Measurements from ENCODE around the gene LYSMD2.

LYSMD2 gene

DNA sequence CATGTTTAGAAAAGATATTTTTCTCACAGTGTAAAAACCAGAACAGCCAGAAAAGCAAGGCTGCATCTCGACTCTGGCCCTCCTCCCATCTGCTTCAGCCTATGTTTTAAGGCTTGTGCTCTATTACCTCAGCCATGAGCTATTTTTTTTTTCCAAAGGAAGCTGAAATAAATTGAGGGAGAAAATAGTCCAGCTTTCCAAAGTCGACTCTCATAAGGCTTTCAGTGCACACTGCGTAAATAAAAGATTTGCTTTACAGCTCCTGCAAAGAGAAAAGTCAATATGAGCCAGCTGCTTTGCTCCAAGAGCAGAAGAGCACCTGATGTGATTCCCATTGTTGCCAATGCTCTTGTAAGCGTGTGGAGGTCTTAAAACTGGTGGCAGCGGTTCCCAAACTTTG lies 29.4 kb downstream of the LYSMD2 start:
- Histone ChIP-seq H3K4me1 (ENCODE audit: control insufficient read depth, low read depth, low read length) (no peaks in the 10 kb centered on the region), H3K27me3 (ENCODE audit: control insufficient read depth, insufficient read depth, low read length) (no peaks in the 10 kb centered on the region), H3K9ac (ENCODE audit: low read length) (no peak overlapping the region), H3K9me3 (ENCODE audit: control insufficient read depth, low read depth, low read length) (no peaks in the 10 kb centered on the region), H3K4me3 (ENCODE audit: low read length) (no peak overlapping the region), H3K27ac (ENCODE audit: low read length) (no peak overlapping the region), H3K36me3 (ENCODE audit: control insufficient read depth, low read depth, low read length) (no peaks in the 10 kb centered on the region)

- Histone ChIP-seq H3K9me3 (ENCODE audit: control insufficient read depth, low read depth, low read length) (no peaks in the 10 kb centered on the region), H3K9ac (ENCODE audit: low read length) (no peak overlapping the region), H3K4me3 (ENCODE audit: low read length) (no peak overlapping the region), H3K27ac (ENCODE audit: low read length) (no peak overlapping the region), H3K36me3 (ENCODE audit: control insufficient read depth, low read depth, low read length) (no peaks in the 10 kb centered on the region), H3K4me1 (ENCODE audit: control insufficient read depth, low read depth, low read length) (no peaks in the 10 kb centered on the region), H3K27me3 (ENCODE audit: control insufficient read depth, insufficient read depth, low read length) (no peaks in the 10 kb centered on the region)
These were observed 30.4 kb downstream of the LYSMD2 start for GRCh38 chr15:51706926-51707608.

GRCh38 chr15:51706291-51706690 lies 31.2 kb downstream of the LYSMD2 start:
- Histone ChIP-seq H3K9ac (ENCODE audit: low read length) (no peak overlapping the region), H3K4me3 (ENCODE audit: low read length) (no peak overlapping the region), H3K4me1 (ENCODE audit: control insufficient read depth, low read depth, low read length) (no peaks in the 10 kb centered on the region), H3K27me3 (ENCODE audit: control insufficient read depth, insufficient read depth, low read length) (no peaks in the 10 kb centered on the region), H3K27ac (ENCODE audit: low read length) (no peak overlapping the region), H3K9me3 (ENCODE audit: control insufficient read depth, low read depth, low read length) (no peaks in the 10 kb centered on the region), H3K36me3 (ENCODE audit: control insufficient read depth, low read depth, low read length) (no peaks in the 10 kb centered on the region)

DNA sequence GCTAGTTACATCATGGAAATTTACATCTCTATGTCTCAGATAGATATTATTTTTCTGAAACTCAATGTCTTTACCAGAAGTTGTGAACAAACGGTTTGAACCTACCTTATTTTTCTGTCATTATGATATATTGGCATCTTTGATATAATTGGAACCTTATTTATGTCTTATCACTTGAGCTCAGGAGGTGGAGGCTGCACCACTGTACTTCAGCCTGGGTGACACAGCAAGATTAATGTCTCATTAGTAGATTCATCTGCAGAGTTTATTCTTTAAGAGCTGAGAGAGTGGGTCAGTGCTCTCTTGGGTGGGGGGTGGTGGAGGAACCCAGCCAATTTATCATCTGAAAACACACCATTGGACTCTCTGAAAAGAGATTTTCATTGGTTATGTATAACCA lies 34.7 kb downstream of the LYSMD2 start:
- Histone ChIP-seq H3K27ac (ENCODE audit: low read length) (no peak overlapping the region), H3K9me3 (ENCODE audit: control insufficient read depth, low read depth, low read length) (no peaks in the 10 kb centered on the region), H3K27me3 (ENCODE audit: control insufficient read depth, insufficient read depth, low read length) (no peaks in the 10 kb centered on the region), H3K9ac (ENCODE audit: low read length) (no peak overlapping the region), H3K4me1 (ENCODE audit: control insufficient read depth, low read depth, low read length) (no peaks in the 10 kb centered on the region), H3K36me3 (ENCODE audit: control insufficient read depth, low read depth, low read length) (peaks cover 9% of the 10 kb centered on the region), H3K4me3 (ENCODE audit: low read length) (no peak overlapping the region)

DNA sequence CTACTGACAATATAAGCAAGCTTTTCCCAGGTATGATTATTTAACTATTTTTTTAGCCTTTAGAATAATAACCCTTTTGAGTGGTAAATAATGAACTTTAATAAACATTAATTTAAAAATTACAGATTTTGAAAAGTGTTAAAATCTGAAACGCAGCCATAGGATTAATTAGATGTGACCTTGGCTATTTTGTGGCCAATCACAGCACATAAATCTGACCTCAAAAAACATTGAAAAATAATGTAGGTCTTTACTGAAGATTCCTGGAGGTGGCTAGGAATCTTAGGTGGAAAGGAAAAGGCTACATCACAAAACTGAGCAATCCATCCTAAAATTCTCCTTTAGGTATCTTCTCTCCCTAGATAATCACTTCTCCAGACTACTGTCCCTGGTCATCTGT lies 38.1 kb downstream of the LYSMD2 start:
- no peak overlapping the region for H3K9ac ChIP-seq (ENCODE audit: low read length)
- H3K4me3 ChIP-seq (ENCODE audit: low read length), result no peak overlapping the region
- no peaks in the 10 kb centered on the region for H3K9me3 ChIP-seq (ENCODE audit: control insufficient read depth, low read depth, low read length)
- H3K4me1 ChIP-seq (ENCODE audit: control insufficient read depth, low read depth, low read length), result no peaks in the 10 kb centered on the region
- peaks cover 9% of the 10 kb centered on the region for H3K36me3 ChIP-seq (ENCODE audit: control insufficient read depth, low read depth, low read length)
- no peaks in the 10 kb centered on the region for H3K27me3 ChIP-seq (ENCODE audit: control insufficient read depth, insufficient read depth, low read length)
- H3K27ac ChIP-seq (ENCODE audit: low read length), result no peak overlapping the region

DNA sequence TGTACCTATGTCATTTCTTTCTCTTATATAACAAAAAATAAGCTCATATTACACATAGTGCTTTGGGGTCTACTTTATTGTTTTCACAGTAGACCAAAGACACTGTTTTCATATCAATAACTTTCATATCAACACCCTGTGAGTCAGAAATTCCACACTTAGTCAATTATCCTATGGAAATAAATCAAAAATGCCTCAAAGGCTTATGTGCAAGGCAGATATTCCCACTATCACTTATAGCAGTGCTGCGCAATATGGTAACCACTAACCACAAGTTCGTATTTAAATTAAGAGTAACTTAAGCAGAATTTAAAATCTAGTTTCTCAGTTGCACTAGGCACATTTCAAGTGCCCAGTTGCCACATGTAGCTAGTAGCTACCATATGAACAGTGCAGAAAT lies 40.3 kb downstream of the LYSMD2 start:
- Histone ChIP-seq H3K9me3 (ENCODE audit: control insufficient read depth, low read depth, low read length) (no peaks in the 10 kb centered on the region), H3K9ac (ENCODE audit: low read length) (no peak overlapping the region), H3K4me1 (ENCODE audit: control insufficient read depth, low read depth, low read length) (no peaks in the 10 kb centered on the region), H3K4me3 (ENCODE audit: low read length) (no peak overlapping the region), H3K27me3 (ENCODE audit: control insufficient read depth, insufficient read depth, low read length) (no peaks in the 10 kb centered on the region), H3K27ac (ENCODE audit: low read length) (no peak overlapping the region), H3K36me3 (ENCODE audit: control insufficient read depth, low read depth, low read length) (peaks cover 20% of the 10 kb centered on the region)

- Histone ChIP-seq H3K4me1 (ENCODE audit: control insufficient read depth, low read depth, low read length) (no peaks in the 10 kb centered on the region), H3K9ac (ENCODE audit: low read length) (no peak overlapping the region), H3K27ac (ENCODE audit: low read length) (no peak overlapping the region), H3K4me3 (ENCODE audit: low read length) (no peak overlapping the region), H3K9me3 (ENCODE audit: control insufficient read depth, low read depth, low read length) (no peaks in the 10 kb centered on the region), H3K27me3 (ENCODE audit: control insufficient read depth, insufficient read depth, low read length) (no peaks in the 10 kb centered on the region), H3K36me3 (ENCODE audit: control insufficient read depth, low read depth, low read length) (peaks cover 23% of the 10 kb centered on the region)
These were observed 40.9 kb downstream of the LYSMD2 start for GRCh38 chr15:51696566-51696965.

DNA sequence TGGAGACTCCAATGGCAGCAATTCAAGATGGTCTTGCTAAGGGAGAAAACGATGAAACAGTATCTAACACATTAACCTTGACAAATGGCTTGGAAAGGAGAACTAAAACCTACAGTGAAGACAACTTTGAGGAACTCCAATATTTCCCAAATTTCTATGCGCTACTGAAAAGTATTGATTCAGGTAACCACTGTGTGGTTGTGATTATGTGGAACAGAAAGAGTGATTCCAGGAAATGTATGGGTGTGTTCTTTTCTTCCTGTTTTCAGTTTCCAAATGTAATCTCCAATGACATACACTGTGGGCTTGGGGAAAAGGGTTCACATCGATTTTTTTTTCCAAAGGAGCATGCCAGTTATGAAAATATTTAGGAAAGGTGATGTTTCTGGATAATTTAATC lies 45.3 kb downstream of the LYSMD2 start:
- Histone ChIP-seq H3K4me3 (ENCODE audit: low read length) (no peak overlapping the region), H3K9me3 (ENCODE audit: control insufficient read depth, low read depth, low read length) (no peaks in the 10 kb centered on the region), H3K27ac (ENCODE audit: low read length) (no peak overlapping the region), H3K36me3 (ENCODE audit: control insufficient read depth, low read depth, low read length) (peaks cover 14% of the 10 kb centered on the region), H3K4me1 (ENCODE audit: control insufficient read depth, low read depth, low read length) (no peaks in the 10 kb centered on the region), H3K9ac (ENCODE audit: low read length) (no peak overlapping the region), H3K27me3 (ENCODE audit: control insufficient read depth, insufficient read depth, low read length) (no peaks in the 10 kb centered on the region)

DNA sequence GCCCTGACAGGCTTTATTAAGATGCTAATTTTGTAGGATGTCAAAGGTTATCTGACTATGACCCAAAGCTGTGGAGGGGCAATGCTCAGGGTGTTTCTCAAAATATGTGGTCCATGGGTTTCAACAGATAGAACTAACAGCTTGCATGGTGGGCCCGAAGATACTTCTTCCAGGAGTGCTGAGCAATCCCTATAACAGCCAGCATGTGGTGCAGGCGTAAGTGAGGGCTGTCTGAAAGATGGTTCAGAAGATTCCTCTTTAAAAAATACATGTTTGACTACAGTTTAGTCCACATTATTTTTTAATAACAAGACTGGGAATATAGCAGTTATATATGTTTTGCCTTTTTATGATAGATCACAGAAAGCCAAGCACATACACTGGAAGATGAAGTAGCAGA lies 48.6 kb downstream of the LYSMD2 start:
- H3K9me3 ChIP-seq (ENCODE audit: control insufficient read depth, low read depth, low read length), result no peaks in the 10 kb centered on the region
- H3K4me1 ChIP-seq (ENCODE audit: control insufficient read depth, low read depth, low read length), result no peaks in the 10 kb centered on the region
- H3K27me3 ChIP-seq (ENCODE audit: control insufficient read depth, insufficient read depth, low read length), result no peaks in the 10 kb centered on the region
- H3K27ac ChIP-seq (ENCODE audit: low read length), result no peak overlapping the region
- H3K36me3 ChIP-seq (ENCODE audit: control insufficient read depth, low read depth, low read length), result peaks cover 18% of the 10 kb centered on the region
- no peak overlapping the region for H3K4me3 ChIP-seq (ENCODE audit: low read length)
- no peak overlapping the region for H3K9ac ChIP-seq (ENCODE audit: low read length)

DNA sequence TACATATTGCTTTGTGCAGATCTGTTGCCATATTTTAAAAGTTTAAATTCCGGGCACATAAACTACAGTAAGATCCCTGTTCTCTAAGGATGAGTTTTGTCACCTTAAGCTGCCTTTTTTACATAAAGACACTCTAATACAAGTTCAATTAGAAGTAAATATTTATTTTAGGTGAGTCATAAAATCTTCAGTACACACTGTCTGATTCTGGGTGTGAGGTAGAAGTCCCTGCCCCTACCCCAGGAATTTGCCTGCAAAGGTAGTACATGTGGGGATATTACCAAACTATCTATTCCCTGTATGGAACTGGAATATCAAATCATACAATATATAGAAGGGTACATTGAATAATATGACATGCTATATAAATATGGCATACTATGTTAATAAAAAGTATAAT lies 49.9 kb downstream of the LYSMD2 start:
- no peak overlapping the region for H3K27ac ChIP-seq (ENCODE audit: low read length)
- no peaks in the 10 kb centered on the region for H3K4me1 ChIP-seq (ENCODE audit: control insufficient read depth, low read depth, low read length)
- no peak overlapping the region for H3K9ac ChIP-seq (ENCODE audit: low read length)
- H3K9me3 ChIP-seq (ENCODE audit: control insufficient read depth, low read depth, low read length), result no peaks in the 10 kb centered on the region
- peaks cover 12% of the 10 kb centered on the region for H3K36me3 ChIP-seq (ENCODE audit: control insufficient read depth, low read depth, low read length)
- no peaks in the 10 kb centered on the region for H3K27me3 ChIP-seq (ENCODE audit: control insufficient read depth, insufficient read depth, low read length)
- no peak overlapping the region for H3K4me3 ChIP-seq (ENCODE audit: low read length)

- peak within 1 kb of the TSS; percentile 54 for H3K27ac ChIP-seq (ENCODE audit: low read length)
- no peaks in the 10 kb centered on the region for H3K27me3 ChIP-seq (ENCODE audit: control insufficient read depth, insufficient read depth, low read length)
- peaks cover 4% of the 10 kb centered on the region for H3K36me3 ChIP-seq (ENCODE audit: control insufficient read depth, low read depth, low read length)
- peak within 1 kb of the TSS; percentile 86 for H3K9ac ChIP-seq (ENCODE audit: low read length)
- H3K4me1 ChIP-seq (ENCODE audit: control insufficient read depth, low read depth, low read length), result peaks cover 6% of the 10 kb centered on the region
- peak within 1 kb of the TSS; percentile 89 for H3K4me3 ChIP-seq (ENCODE audit: low read length)
- no peaks in the 10 kb centered on the region for H3K9me3 ChIP-seq (ENCODE audit: control insufficient read depth, low read depth, low read length)
These were observed 56.0 kb downstream of the LYSMD2 start, which contains the start of gene SCG3 for GRCh38 chr15:51681303-51681963. Gene SCG3, plus strand, starts transcription at chr15:51681503. Its CDS starts 253 bp downstream, at chr15:51681756.

DNA sequence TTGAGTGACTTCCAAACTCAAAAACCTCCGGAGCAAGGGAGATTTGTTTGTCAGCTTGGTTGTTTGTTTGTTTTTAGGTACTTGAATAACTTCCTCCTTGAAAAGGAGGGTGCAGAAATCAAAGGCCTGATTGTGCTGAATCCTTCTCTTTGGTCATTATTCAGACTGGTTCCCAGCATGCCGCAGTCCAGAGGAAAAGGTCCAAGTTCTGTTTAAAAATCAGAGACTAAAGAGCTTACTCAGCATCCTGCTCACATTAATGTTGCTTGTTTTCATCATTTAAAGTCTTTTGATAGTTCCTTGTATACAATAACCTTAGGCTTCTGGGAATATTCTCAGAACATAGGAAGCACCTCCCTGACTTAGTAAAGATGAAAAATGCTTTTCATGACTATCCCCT lies 57.1 kb downstream of the LYSMD2 start:
- H3K9ac ChIP-seq (ENCODE audit: low read length), result peak overlapping the region; percentile 72
- H3K4me1 ChIP-seq (ENCODE audit: control insufficient read depth, low read depth, low read length), result peaks cover 6% of the 10 kb centered on the region
- H3K9me3 ChIP-seq (ENCODE audit: control insufficient read depth, low read depth, low read length), result no peaks in the 10 kb centered on the region
- H3K36me3 ChIP-seq (ENCODE audit: control insufficient read depth, low read depth, low read length), result peaks cover 4% of the 10 kb centered on the region
- H3K4me3 ChIP-seq (ENCODE audit: low read length), result peak overlapping the region; percentile 89
- H3K27ac ChIP-seq (ENCODE audit: low read length), result no peak overlapping the region
- no peaks in the 10 kb centered on the region for H3K27me3 ChIP-seq (ENCODE audit: control insufficient read depth, insufficient read depth, low read length)

Data from iPS-18a (cell line).